Neural cell (in vitro differentiated cells): ENCODE measurements around the gene WDR49. TPM values are rescaled to one million over a fixed set of nuclear protein-coding genes. Genes with fewer than 3 reads are reported as not detected.

Experiments used
- H2AFZ ChIP-seq: fragments of 200-600, 300-800 bp; sonication (generic), shearing (Covaris generic); 2 replicates; pipeline ENCODE4 v1.6.0; 2014; ENCODE audit warnings: low read depth, mild to moderate bottlenecking, antibody characterized with exemption, low read length, moderate library complexity
- H3F3A ChIP-seq: fragments of 200-600 bp; shearing (Covaris generic); 2 replicates; pipeline ENCODE4 v1.6.1; 2016; ENCODE audit warnings: mild to moderate bottlenecking, moderate library complexity, mixed read lengths, antibody characterized with exemption, low read length; ENCODE audit not compliant: insufficient read depth, poor library complexity, severe bottlenecking
- H3K27ac ChIP-seq: fragments of 200-600, 300-800 bp; sonication (generic), shearing (Covaris generic); 2 replicates; pipeline ENCODE4 v1.5.1; 2014; ENCODE audit warnings: mild to moderate bottlenecking, low read length, moderate library complexity
- H3K27me3 ChIP-seq: fragments of 300-800, 200-600 bp; sonication (generic), shearing (Covaris generic); 2 replicates; pipeline ENCODE4 v1.6.0; 2014; ENCODE audit warnings: mild to moderate bottlenecking, low read depth, low read length, moderate library complexity; ENCODE audit not compliant: insufficient read depth
- H3K36me3 ChIP-seq: fragments of 300-800, 200-600 bp; sonication (generic), shearing (Covaris generic); 2 replicates; pipeline ENCODE4 v1.5.1; 2014; ENCODE audit warnings: mild to moderate bottlenecking, antibody characterized with exemption, low read length, moderate library complexity; ENCODE audit not compliant: insufficient read depth
- H3K4me2 ChIP-seq: fragments of 300-800, 200-600 bp; sonication (generic), shearing (Covaris generic); 2 replicates; pipeline ENCODE4 v1.6.0; 2014; ENCODE audit warnings: mild to moderate bottlenecking, low read length
- H3K4me3 ChIP-seq: fragments of 300-800, 200-600 bp; sonication (generic), shearing (Covaris generic); 2 replicates; pipeline ENCODE4 v1.5.1; 2014; ENCODE audit warnings: mild to moderate bottlenecking, low read length, moderate library complexity
- H3K79me2 ChIP-seq: fragments of 200-600 bp; shearing (Covaris generic); replicated peaks from 2 replicates; pipeline ENCODE4 v1.6.0; 2014; ENCODE audit warnings: mild to moderate bottlenecking, low read length, moderate library complexity; ENCODE audit not compliant: insufficient read depth
- H3K9ac ChIP-seq: fragments of 300-800, 200-600 bp; sonication (generic), shearing (Covaris generic); 2 replicates; pipeline ENCODE4 v1.6.1; 2016; ENCODE audit warnings: mild to moderate bottlenecking, low read length, mixed read lengths
- H3K9me2 ChIP-seq: fragments of 200-600 bp; shearing (Covaris generic); 2 replicates; pipeline ENCODE4 v1.6.1; 2016; ENCODE audit warnings: mild to moderate bottlenecking, low read length, mixed read lengths; ENCODE audit not compliant: insufficient read depth
- H3K9me3 ChIP-seq: fragments of 200-600, 300-800 bp; sonication (generic), shearing (Covaris generic); 2 replicates; pipeline ENCODE4 v1.6.1; 2016; ENCODE audit warnings: mild to moderate bottlenecking, mixed run types, low read length, moderate library complexity, mixed read lengths
- H4K20me1 ChIP-seq: fragments of 200-600 bp; shearing (Covaris generic); 2 replicates; pipeline ENCODE4 v1.6.1; 2016; ENCODE audit warnings: mild to moderate bottlenecking, mixed run types; ENCODE audit not compliant: insufficient read depth
- CTCF ChIP-seq: fragments of 450-650 bp; IDR thresholded peaks from 2 replicates; pipeline ENCODE4 v1.5.1; 2014; ENCODE audit warnings: antibody characterized with exemption, mild to moderate bottlenecking, moderate library complexity; ENCODE audit not compliant: poor library complexity, severe bottlenecking
- EP300 ChIP-seq: fragments of 450-650 bp; conservative IDR thresholded peaks from 2 replicates; pipeline ENCODE4 v1.6.1; 2014; ENCODE audit warnings: antibody characterized with exemption, mild to moderate bottlenecking, moderate library complexity; ENCODE audit not compliant: poor library complexity, severe bottlenecking
- EZH2 ChIP-seq: fragments of 200-600, 300-800 bp; shearing (Covaris generic), sonication (generic); IDR thresholded peaks from 2 replicates; pipeline ENCODE4 v1.6.1; 2014; ENCODE audit warnings: antibody characterized with exemption, low read length, borderline replicate concordance, mild to moderate bottlenecking; ENCODE audit not compliant: insufficient read depth, poor library complexity, severe bottlenecking
- MXI1 ChIP-seq: fragments of 450-650 bp; conservative IDR thresholded peaks from 2 replicates; pipeline ENCODE4 v1.6.1; 2014; ENCODE audit warnings: antibody characterized with exemption, mild to moderate bottlenecking; ENCODE audit not compliant: poor library complexity, severe bottlenecking
- POLR2AphosphoS5 ChIP-seq: IDR thresholded peaks from 2 replicates; pipeline ENCODE4 v1.6.1; 2012
- RAD21 ChIP-seq: fragments of 450-650 bp; conservative IDR thresholded peaks from 2 replicates; pipeline ENCODE4 v1.6.1; 2014; ENCODE audit warnings: antibody characterized with exemption, mild to moderate bottlenecking, moderate library complexity
- REST ChIP-seq: IDR thresholded peaks from 2 replicates; pipeline ENCODE4 v1.6.1; 2012; ENCODE audit warnings: borderline replicate concordance
- SMC3 ChIP-seq: fragments of 450-650 bp; conservative IDR thresholded peaks from 2 replicates; pipeline ENCODE4 v1.6.1; 2014; ENCODE audit warnings: antibody characterized with exemption, mild to moderate bottlenecking, moderate library complexity; ENCODE audit not compliant: poor library complexity
- TAF1 ChIP-seq: IDR thresholded peaks from 2 replicates; pipeline ENCODE4 v1.6.1; 2012; ENCODE audit warnings: low read depth
- polyA plus RNA-seq: library from polyadenylated mRNA; depleted of rRNA; stranded (reverse); fragments of >200 nt; gene quantifications from 2 replicates; pipeline ENCODE4 v1.2.3, GENCODE V29; 2014

Gene WDR49
- polyA plus RNA-seq, 1 donor from 2014 or later: 1.1 TPM

- H3K27ac ChIP-seq: no peak overlapping the region
- H3F3A ChIP-seq: no peaks in the 10 kb centered on the region
- H4K20me1 ChIP-seq: no peaks in the 10 kb centered on the region
- H3K4me2 ChIP-seq: no peak overlapping the region
- H3K9ac ChIP-seq: no peak overlapping the region
- no peaks in the 10 kb centered on the region for H3K79me2 ChIP-seq
- H3K27me3 ChIP-seq: no peaks in the 10 kb centered on the region
- H3K4me3 ChIP-seq: no peak overlapping the region
- H3K9me2 ChIP-seq: no peaks in the 10 kb centered on the region
- H3K9me3 ChIP-seq: no peaks in the 10 kb centered on the region
- H3K36me3 ChIP-seq: peaks cover 5% of the 10 kb centered on the region
- H2AFZ ChIP-seq: no peak overlapping the region
- TF ChIP-seq EZH2: no peak
- no peak for TF ChIP-seq REST
- no peak for TF ChIP-seq RAD21
- TF ChIP-seq TAF1: no peak
- no peak for TF ChIP-seq POLR2AphosphoS5
- TF ChIP-seq EP300: no peak
- no peak for TF ChIP-seq CTCF
- no peak for TF ChIP-seq MXI1
- TF ChIP-seq SMC3: no peak
These were observed 40.4 kb upstream of the WDR49 start for GRCh38 chr3:167694121-167694520.

GRCh38 chr3:167691366-167691765, 37.6 kb upstream of the WDR49 start:
- no peaks in the 10 kb centered on the region for H4K20me1 ChIP-seq
- H3K9me3 ChIP-seq: no peaks in the 10 kb centered on the region
- H3K9ac ChIP-seq: no peak overlapping the region
- no peak overlapping the region for H3K4me3 ChIP-seq
- H3K27ac ChIP-seq: peak overlapping the region; percentile 10
- H3K9me2 ChIP-seq: no peaks in the 10 kb centered on the region
- H3K27me3 ChIP-seq: no peaks in the 10 kb centered on the region
- no peak overlapping the region for H2AFZ ChIP-seq
- no peaks in the 10 kb centered on the region for H3K79me2 ChIP-seq
- no peaks in the 10 kb centered on the region for H3F3A ChIP-seq
- H3K36me3 ChIP-seq: peaks cover 5% of the 10 kb centered on the region
- TF ChIP-seq EP300 (peak; percentile 74), REST (peak; percentile 28), RAD21 (peak; percentile 16), CTCF (peak; percentile 7), POLR2AphosphoS5 (peak; percentile 72), EZH2 (no peak), SMC3 (no peak), MXI1 (no peak)
- no peak overlapping the region for H3K4me2 ChIP-seq
